OCI-LY3 (cell line): ENCODE measurements around the gene SCAI.

Experiments used
- H2AFZ ChIP-seq: fragments of 200-600, 300-600 bp; shearing (Covaris generic); 2 replicates; pipeline ENCODE4 v1.6.0; 2014; ENCODE audit warnings: antibody characterized with exemption, low read depth, low read length
- H3K27ac ChIP-seq: fragments of 200-600, 300-600 bp; sonication (generic); 2 replicates; pipeline ENCODE4 v1.5.1; 2014; ENCODE audit warnings: mild to moderate bottlenecking, low read length, moderate library complexity, mixed read lengths
- H3K27me3 ChIP-seq: fragments of 200-600, 300-600 bp; sonication (generic); 2 replicates; pipeline ENCODE4 v1.6.1; 2014; ENCODE audit warnings: low read depth, low read length, mixed read lengths
- H3K36me3 ChIP-seq: fragments of 200-600, 300-600 bp; sonication (generic); replicated peaks from 2 replicates; pipeline ENCODE3; 2014; ENCODE audit warnings: low read depth, low read length, mixed read lengths
- H3K4me1 ChIP-seq: fragments of 300-600, 200-600 bp; sonication (generic); 2 replicates; pipeline ENCODE4 v1.6.1; 2014; ENCODE audit warnings: low read length, mixed read lengths
- H3K4me2 ChIP-seq: fragments of 200-600, 300-600 bp; sonication (generic); 2 replicates; pipeline ENCODE4 v1.6.1; 2014; ENCODE audit warnings: low read length, mixed read lengths
- H3K4me3 ChIP-seq: fragments of 300-600, 200-600 bp; sonication (generic); 2 replicates; pipeline ENCODE4 v1.5.1; 2014; ENCODE audit warnings: antibody characterized with exemption, mild to moderate bottlenecking, low read length, moderate library complexity
- H3K79me2 ChIP-seq: fragments of 300-600, 200-600 bp; shearing (Covaris generic); 2 replicates; pipeline ENCODE4 v1.6.1; 2014; ENCODE audit warnings: mild to moderate bottlenecking, low read length, mixed read lengths
- H3K9ac ChIP-seq: fragments of 300-600, 200-600 bp; shearing (Covaris generic); 2 replicates; pipeline ENCODE4 v1.6.0; 2014; ENCODE audit warnings: mild to moderate bottlenecking, low read length, moderate library complexity
- H3K9me3 ChIP-seq: fragments of 200-600, 300-600 bp; shearing (Covaris generic); 2 replicates; pipeline ENCODE4 v1.6.1; 2014; ENCODE audit warnings: low read length, mixed read lengths; ENCODE audit not compliant: insufficient read depth
- H4K20me1 ChIP-seq: fragments of 200-600, 300-600 bp; sonication (generic); 2 replicates; pipeline ENCODE4 v1.6.1; 2016; ENCODE audit warnings: low read length, mixed read lengths; ENCODE audit not compliant: insufficient read depth
- EZH2phosphoT487 ChIP-seq: fragments of 200-600 bp; shearing (Covaris generic); IDR thresholded peaks from 2 replicates; pipeline ENCODE4 v1.6.1; 2018; ENCODE audit warnings: antibody characterized with exemption, mixed run types, low read depth
- TF ChIP-seq, protein P1 (sequence below): fragments of 200-600, 300-600 bp; sonication (generic); IDR thresholded peaks from 2 replicates; pipeline ENCODE4 v1.5.1; 2014; ENCODE audit warnings: antibody characterized with exemption, low read length, low read depth

SCAI gene

DNA sequence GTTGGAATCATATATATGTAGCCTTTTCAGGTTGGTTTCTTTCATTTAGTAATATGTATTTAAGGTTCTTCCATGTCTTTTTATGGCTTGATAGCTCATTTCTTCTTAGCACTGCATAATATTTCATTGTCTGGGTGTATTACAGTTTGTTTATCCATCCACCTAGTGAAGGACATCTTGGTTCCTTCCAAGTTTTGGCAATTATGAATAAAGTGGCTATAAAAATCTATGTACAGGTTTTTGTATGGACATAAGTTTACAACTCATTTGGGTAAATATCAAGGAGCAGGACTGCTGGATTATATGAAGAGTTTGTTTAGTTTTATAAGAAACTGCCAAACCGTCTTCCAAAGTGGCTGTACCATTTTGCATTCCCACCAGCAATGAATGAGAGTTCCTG lies 34.6 kb upstream of the SCAI start:
- Histone ChIP-seq H3K4me1 (no peaks in the 10 kb centered on the region), H3K4me2 (no peak overlapping the region), H3K79me2 (peaks cover 97% of the 10 kb centered on the region), H4K20me1 (peaks cover 22% of the 10 kb centered on the region), H3K27me3 (no peaks in the 10 kb centered on the region), H2AFZ (no peak overlapping the region), H3K4me3 (no peak overlapping the region), H3K9ac (no peak overlapping the region), H3K27ac (no peak overlapping the region), H3K36me3 (no peaks in the 10 kb centered on the region), H3K9me3 (no peaks in the 10 kb centered on the region)
- TF ChIP-seq EZH2phosphoT487: no peak
- TF ChIP-seq, protein P1, sequence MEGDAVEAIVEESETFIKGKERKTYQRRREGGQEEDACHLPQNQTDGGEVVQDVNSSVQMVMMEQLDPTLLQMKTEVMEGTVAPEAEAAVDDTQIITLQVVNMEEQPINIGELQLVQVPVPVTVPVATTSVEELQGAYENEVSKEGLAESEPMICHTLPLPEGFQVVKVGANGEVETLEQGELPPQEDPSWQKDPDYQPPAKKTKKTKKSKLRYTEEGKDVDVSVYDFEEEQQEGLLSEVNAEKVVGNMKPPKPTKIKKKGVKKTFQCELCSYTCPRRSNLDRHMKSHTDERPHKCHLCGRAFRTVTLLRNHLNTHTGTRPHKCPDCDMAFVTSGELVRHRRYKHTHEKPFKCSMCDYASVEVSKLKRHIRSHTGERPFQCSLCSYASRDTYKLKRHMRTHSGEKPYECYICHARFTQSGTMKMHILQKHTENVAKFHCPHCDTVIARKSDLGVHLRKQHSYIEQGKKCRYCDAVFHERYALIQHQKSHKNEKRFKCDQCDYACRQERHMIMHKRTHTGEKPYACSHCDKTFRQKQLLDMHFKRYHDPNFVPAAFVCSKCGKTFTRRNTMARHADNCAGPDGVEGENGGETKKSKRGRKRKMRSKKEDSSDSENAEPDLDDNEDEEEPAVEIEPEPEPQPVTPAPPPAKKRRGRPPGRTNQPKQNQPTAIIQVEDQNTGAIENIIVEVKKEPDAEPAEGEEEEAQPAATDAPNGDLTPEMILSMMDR: no peak

DNA sequence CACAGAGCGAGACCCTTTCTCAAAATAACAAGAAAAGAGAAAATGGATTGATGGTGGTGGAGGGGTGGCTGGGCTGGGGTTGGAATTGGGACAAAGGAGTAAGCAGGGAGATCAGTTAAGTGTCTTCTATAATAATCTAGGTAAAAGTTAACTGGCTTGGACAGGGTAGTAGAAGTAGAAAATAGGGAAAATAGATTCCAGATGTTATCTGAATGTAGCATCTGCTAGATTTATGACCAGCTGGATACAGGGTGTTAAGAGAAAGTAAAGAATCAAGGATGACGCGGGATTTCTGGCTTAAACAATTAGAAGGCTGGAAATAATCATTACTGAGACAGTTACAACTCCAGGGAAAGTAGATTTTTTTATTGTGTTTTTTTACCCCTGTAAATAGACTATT lies 33.3 kb upstream of the SCAI start:
- H3K27me3 ChIP-seq: no peaks in the 10 kb centered on the region
- no peak overlapping the region for H3K4me2 ChIP-seq
- no peak overlapping the region for H2AFZ ChIP-seq
- H3K36me3 ChIP-seq: no peaks in the 10 kb centered on the region
- H3K27ac ChIP-seq: no peak overlapping the region
- peaks cover 20% of the 10 kb centered on the region for H4K20me1 ChIP-seq
- TF ChIP-seq, protein P1: no peak
- TF ChIP-seq EZH2phosphoT487: no peak
- no peaks in the 10 kb centered on the region for H3K9me3 ChIP-seq
- H3K4me1 ChIP-seq: no peaks in the 10 kb centered on the region
- no peak overlapping the region for H3K4me3 ChIP-seq
- H3K9ac ChIP-seq: no peak overlapping the region
- H3K79me2 ChIP-seq: peaks cover 96% of the 10 kb centered on the region

DNA sequence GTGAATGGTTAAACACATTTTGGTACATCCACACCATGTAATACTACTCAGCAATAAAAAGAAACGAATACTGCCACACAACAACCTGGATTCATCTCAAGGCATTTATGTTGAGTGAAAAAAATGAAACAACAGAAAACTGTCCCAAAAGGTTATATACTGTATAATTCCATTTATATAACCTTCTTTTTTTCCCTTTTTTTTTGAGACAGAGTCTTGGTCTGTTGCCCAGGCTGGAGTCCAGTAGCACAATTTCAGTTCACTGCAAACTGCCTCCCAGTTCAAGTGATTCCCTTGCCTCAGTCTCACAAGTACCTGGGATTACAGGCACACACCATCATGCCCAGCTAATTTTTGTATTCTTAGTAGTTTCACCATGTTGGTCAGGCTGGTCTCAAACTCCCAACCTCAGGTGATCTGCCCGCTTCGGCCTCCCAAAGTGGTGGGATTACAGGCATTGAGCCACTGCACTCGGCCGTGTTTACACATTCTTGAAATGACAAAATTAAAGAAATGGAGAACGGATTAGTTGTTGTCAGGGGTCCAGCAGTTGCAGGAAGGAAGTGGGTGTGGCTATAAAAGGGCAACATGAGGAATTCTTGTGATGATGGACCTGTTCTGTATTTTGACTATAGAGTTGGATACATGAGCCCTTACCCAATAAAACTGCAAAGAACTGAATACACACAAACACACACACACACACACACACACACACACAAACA lies 28.9 kb upstream of the SCAI start:
- Histone ChIP-seq H3K9me3 (no peaks in the 10 kb centered on the region), H3K27me3 (no peaks in the 10 kb centered on the region), H3K27ac (no peak overlapping the region), H4K20me1 (peaks cover 6% of the 10 kb centered on the region), H2AFZ (no peak overlapping the region), H3K9ac (no peak overlapping the region), H3K79me2 (peaks cover 52% of the 10 kb centered on the region), H3K4me2 (no peak overlapping the region), H3K4me3 (no peak overlapping the region), H3K4me1 (no peaks in the 10 kb centered on the region), H3K36me3 (peaks cover 13% of the 10 kb centered on the region)
- TF ChIP-seq, protein P1: no peak
- no peak for TF ChIP-seq EZH2phosphoT487

DNA sequence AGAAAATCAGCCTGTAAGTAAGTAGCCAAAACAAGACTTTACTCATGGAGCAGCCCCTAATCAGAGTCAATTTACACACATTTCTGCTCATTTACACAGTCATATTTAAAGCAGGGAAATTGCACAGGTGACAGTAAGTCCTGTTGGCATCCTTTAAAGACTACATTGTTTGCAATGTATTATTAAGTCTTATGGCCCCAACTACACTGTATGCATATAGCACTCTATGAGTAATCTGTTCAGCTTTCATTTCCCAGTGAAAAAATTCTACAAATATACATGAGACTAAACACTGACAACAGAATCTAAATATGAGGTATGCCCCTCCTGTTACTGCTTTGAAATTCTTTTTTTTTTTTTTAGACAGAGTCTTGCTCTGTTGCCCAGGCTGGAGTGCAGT lies 26.6 kb upstream of the SCAI start:
- peaks cover 6% of the 10 kb centered on the region; the same call in 1 of the 2 replicates for H4K20me1 ChIP-seq
- no peak overlapping the region for H3K9ac ChIP-seq
- H3K27me3 ChIP-seq: no peaks in the 10 kb centered on the region
- H3K4me3 ChIP-seq: no peak overlapping the region
- H3K4me1 ChIP-seq: no peaks in the 10 kb centered on the region
- peaks cover 13% of the 10 kb centered on the region for H3K36me3 ChIP-seq
- H3K4me2 ChIP-seq: no peak overlapping the region
- no peaks in the 10 kb centered on the region for H3K9me3 ChIP-seq
- no peak overlapping the region for H3K27ac ChIP-seq
- TF ChIP-seq, protein P1: no peak
- no peak for TF ChIP-seq EZH2phosphoT487
- H3K79me2 ChIP-seq: peaks cover 34% of the 10 kb centered on the region
- no peak overlapping the region for H2AFZ ChIP-seq
